GM19372 (cell line): Measurements from ENCODE around the gene HIGD1A.

Source experiments
- ATAC-seq: cut with Tn5 transposase; IDR thresholded peaks from one replicate; pipeline ENCODE4 v1.9.1; 2021; ENCODE audit warnings: mild to moderate bottlenecking, low read depth, moderate library complexity; ENCODE audit not compliant: unreplicated experiment

Gene HIGD1A

GRCh38 chr3:42804106-42804830 is at the start of gene HIGD1A:
HIGD1A (minus strand) TSS chr3:42804490; CDS start chr3:42794253, 10,237 bp downstream.
- ATAC-seq, result peak; percentile 99

DNA sequence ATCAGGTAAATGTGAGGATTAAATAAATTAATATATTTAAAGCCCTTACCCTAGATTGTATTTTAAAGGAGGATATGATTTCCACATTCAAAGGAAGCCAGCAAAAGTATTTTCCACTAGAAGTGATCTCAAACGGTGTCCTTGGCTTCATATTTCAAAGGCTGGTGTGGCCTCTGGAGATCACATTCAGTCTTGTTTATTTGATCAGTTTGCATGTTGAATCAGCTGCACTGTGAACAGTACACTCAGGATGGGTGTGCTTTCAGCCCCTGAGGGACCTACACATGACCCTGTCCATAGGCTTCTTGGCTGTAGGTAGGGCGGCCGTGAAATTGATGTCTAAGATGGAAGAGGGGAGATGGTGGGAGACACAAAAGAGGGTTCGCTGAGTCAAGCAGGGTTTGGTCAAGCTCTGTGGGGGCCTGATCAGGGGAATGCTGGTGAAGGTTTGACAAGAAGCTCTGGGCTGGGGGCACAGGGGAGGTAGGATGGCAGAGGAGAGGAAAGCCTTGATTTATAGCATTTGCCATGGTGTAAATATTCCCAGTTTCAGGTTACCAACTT is 49.5 kb upstream of the HIGD1A start:
- ATAC-seq, result no peak

GRCh38 chr3:42853056-42853455 is 48.8 kb upstream of the HIGD1A start:
- ATAC-seq, result no peak

DNA sequence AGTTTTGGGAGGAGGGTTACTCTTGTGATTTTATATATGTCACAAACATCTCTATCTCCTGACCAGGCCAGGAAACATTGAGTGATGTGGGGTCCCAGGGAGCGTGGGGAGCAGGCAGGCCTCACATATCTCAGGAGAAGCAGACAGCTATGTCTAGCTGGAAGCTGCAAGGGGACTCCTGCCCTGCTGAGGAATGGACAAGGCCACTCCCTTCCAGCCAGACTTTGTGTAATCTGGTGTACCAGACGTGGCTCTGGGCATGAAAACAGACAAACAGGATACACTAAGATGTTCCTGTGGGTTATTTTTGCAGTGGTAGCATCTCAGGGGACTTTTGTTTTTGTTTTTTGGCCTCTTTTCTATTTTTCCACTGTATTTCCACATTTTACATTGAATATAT is 48.2 kb upstream of the HIGD1A start:
- ATAC-seq, result no peak

DNA sequence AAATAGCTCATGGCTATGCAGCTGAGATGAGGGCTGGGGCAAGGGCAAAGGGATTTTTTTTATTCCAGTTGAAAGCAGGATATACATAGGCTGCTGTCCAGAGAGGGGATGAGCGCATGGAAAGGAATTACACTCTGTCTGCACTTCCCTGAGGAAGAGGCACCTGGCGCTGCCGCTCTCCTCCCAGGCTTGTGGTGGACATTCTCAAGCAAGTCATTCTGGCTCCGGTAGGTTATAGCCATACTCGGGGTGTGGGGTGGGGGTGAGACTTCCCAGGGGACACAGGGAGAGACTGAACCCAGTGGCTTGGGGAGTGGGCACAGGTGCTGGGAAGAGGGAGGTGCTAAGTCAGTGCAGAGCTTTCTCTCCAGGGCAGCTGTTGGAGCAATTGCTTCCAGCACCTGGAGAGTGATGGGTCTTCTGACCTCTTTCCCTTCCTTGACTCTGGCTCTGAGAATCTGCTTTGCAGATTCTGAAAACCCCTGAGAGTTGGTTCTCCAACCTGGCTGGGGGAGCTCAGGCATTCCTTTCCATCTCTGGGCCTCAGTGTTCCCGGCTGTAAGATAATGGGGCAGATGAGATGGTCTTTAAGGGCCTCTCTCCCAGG is 47.0 kb upstream of the HIGD1A start:
- ATAC-seq, result no peak

DNA sequence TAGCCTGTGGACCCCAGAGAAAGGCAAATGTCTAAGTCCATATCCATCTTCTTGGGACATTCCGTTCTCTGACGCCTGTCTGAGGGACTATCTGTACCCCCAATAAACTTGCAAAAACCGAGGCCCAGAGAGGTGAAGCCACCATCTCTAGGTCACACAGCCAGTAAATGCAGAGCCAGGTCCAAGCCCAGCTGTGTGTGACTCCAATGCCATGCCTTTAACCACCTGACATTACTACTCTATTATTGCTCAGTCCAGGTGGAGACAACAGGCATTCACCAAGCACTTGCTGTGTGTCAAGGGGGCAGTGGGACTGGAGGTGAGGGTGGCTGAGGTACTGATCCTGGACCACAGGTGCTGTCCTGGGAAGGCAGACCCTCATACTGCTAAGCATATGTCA is 46.0 kb upstream of the HIGD1A start:
- ATAC-seq, result no peak

DNA sequence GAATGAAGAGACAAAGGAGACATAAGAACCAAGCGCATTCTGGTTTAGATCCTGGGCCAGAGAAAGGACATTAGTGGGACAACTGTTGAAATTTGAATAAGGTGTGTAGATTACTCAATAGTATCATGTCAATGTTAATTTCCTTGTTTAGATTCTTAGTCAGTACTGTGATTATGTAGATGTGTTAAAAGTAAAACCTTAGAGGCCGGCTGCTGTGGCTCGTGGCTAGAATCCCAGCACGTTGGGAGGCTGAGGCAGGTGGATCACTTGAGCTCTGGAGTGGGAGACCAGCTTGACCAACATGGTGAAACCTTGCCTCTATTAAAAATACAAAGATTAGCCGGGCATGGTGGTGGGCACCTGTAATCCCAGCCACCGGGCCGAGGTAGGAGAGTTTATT is 44.7 kb upstream of the HIGD1A start:
- ATAC-seq, result no peak

- no peak for ATAC-seq
Measured at GRCh38 chr3:42847731-42848130, 43.4 kb upstream of the HIGD1A start.

DNA sequence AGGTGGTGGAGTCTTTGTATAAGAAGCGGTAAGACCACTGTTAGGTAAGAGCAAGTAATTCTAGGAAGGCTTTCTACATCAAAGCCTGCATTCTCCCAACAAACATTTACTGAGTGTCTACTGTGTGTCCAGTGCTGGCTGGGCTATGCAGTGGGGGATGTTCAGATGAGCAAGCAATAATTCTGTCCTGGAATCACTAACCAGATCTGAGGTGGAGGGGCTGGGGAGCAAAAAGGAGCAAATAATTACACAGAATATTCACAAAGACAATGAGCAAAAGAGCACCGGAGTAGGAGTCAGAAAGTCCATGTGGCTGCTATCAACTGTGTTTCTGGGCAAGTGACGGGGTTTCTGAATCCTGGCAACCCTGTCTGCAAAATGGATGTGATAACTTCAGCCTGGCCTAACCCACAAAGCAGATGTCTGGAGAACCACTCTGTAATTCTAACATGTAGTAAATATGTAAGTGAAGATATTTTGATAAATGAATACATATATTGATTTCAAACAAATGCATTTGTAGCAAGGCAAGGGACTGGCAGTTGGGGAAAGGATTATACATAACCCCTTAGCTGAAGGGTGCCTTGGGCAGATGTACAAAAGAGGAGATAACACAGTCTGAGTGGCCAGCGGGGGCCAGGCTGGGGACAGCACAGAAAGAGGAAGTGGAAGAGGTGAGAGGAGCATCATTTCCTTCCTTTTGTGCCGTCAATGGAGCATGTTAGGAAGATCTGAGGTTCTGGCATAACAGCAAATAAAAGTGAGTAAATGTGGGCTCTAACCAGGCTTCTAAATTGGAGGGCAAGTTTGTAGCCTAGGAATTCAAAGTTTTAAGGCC is 42.6 kb upstream of the HIGD1A start:
- ATAC-seq, result peak; percentile 54

DNA sequence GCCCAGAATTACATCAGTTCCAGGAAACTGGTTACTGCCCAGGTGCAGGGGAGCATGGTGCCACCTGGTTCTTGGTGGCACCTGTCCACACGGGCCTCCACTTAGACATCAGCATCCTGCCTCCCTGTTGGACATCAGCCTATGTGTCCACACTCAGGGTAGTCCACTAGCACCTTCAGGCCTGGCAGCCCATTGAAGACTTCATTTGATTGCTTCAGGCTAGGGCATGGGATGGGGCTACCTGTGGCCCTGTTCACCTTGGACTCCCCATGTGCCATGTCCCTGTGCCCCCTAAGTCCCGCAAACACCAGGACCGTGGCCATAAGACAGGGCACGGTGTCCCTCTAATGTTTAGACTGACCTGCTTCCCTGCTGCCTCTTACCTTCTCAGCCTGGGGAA is 40.5 kb upstream of the HIGD1A start:
- no peak for ATAC-seq

- ATAC-seq, result no peak
Measured at GRCh38 chr3:42844412-42844713, 40.1 kb upstream of the HIGD1A start.

- ATAC-seq, result no peak
Measured at GRCh38 chr3:42843713-42844411, 39.6 kb upstream of the HIGD1A start.

- ATAC-seq, result no peak
Measured at GRCh38 chr3:42841332-42841731, 37.0 kb upstream of the HIGD1A start.

DNA sequence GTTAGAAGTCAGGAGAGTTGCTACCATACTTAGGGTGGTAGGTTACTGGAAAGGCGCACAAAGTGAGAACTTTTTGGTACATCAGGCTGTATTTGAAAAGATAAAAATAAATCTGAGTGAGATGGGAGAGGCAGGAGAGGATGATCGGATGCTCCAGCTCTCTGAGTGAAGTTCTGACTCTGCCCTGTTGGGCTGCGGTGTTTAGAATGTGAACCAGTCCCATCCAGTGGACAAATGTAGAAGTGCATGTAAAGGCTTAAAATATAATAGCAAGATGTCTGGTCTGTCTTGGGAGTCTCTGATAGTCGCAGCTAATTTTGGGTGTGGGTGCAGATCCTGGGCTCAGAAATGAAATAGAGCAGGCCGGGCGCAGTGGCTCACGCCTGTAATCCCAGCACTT is 35.3 kb upstream of the HIGD1A start:
- ATAC-seq, result peak; percentile 97

DNA sequence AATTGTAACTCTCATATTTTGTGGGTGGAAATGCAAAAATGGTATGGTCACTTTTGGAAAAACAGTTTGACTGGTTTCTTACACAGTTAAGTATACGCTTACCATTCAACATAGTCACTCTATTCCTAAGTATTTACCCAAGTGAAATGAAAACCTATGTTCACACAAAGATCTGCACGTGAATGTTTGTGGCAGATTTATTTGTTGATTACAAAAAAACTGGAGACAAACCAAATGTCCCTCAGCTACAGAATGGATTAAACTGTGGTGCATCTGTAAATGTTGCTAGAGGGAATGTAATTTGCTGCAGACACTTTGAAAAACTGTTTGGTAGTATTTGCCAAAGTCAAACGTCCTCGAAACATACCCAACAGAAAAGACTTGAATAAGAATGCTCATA is 34.3 kb upstream of the HIGD1A start:
- no peak for ATAC-seq

GRCh38 chr3:42836150-42837123 is 32.1 kb upstream of the HIGD1A start:
- no peak for ATAC-seq

DNA sequence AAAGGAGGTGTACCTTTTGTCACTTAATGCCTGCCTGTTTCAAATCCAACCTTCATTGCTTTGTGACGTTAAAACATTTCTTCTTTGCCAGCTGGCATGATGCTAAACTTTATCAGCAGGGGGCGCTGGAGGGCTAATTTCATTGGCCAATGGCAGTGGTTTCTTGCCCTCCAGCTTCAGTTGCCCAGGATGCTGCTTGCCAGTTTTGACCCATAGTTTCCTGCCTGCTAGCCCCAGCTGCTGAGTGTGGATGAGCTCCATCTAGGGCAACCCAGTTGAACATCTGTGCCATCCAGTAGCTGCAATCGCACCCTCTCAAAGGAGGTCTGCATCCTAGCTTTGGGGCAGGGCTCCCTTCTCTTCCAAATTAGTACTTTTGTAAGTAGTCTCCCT is 27.0 kb upstream of the HIGD1A start:
- ATAC-seq, result no peak

- ATAC-seq, result no peak
Measured at GRCh38 chr3:42830437-42831320, 26.4 kb upstream of the HIGD1A start.
